Measurements from ENCODE around the gene TBX6. TPM values are rescaled to one million over a fixed set of nuclear protein-coding genes. Genes with fewer than 3 reads are reported as not detected.
"Not testable (repeated sequence)": the region's sequence is repeated elsewhere in the genome, so short reads cannot be mapped to it uniquely, and the experiment has no call there.

TBX6 gene
- total RNA-seq, 1 donor from 2014 or later, result 6.4 TPM

DNA sequence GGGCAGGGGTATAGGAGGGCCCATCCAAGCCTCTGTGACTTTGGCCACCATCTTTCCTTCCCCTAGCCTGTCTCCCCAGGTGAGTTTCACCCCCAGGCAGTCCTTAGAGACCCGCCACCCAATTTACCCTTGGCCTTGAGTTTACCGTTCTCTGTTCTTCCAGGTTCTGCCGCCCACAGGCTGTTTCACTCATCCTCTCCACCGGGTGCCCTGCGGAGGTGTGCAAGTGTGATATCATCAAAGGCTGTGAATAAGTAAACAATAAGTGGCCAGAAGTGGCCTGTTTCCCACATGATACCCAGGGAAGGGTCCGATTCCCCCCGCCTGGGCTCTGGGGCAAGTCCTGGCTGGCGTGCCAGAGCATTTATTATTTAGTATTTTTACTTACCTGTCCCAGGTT is 45.5 kb downstream of the TBX6 start:
- DNase-seq (ENCODE audit: extremely low spot score in 2 of 2), result no peak
- H3K9me3 ChIP-seq, result no peaks in the 10 kb centered on the region
- intact Hi-C loops (cut with DNase I), result no loop called here
- H3K4me3 ChIP-seq, result no peak overlapping the region
- H3K36me3 ChIP-seq, result no peaks in the 10 kb centered on the region
- no peaks in the 10 kb centered on the region for H3K27me3 ChIP-seq
- H3K4me1 ChIP-seq, result no peaks in the 10 kb centered on the region
- no peak overlapping the region for H3K27ac ChIP-seq
- TF ChIP-seq CTCF (IDR thresholded peaks at IDR 0.05), result no peak
- TF ChIP-seq POLR2A (IDR thresholded peaks at IDR 0.05), result no peak
- no peak for TF ChIP-seq POLR2AphosphoS5 (IDR thresholded peaks at IDR 0.05; ENCODE audit: insufficient read depth in 1 of 2, low read depth in 1 of 2)

DNA sequence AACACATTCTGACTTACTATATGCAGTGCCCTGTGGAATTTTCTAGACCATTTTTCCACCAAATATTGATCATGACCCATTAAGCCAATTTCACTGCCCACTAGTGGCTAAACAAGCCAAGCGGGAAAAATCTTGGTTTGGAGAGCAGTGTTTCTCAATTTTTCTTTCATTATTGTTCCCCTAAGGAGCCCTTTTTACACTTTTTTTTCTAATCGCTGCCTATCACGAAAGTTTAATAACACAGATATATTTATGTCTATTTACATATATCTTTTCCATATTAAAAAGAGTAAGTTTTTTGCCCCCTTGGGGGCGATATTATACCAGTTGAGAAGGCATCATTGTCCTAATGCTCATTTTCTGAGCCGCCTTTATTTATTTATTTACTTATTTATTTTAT is 49.9 kb downstream of the TBX6 start:
- intact Hi-C loops (cut with DNase I), result no loop called here
- DNase-seq (ENCODE audit: extremely low spot score in 2 of 2), result no peak

DNA sequence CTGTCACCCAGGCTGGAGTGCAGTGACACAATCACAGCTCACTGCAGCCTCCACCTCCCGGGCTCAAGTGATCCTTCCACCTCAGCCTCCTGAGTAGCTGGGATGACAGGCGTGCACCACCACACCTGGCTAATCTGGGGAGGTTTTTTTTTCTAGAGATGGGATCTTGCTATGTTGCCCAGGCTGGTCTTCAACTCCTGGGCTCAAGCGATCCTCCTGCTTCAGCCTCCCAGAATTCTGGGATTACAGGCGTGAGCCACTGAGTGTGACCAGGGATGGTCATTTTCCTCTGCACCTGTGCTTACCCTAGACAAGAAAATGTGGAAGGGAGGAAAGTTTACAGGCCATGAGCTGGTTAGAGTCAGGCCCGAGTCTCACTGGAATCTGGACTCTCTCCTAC is 51.0 kb downstream of the TBX6 start:
- H3K27me3 ChIP-seq; H3K27ac ChIP-seq; H3K4me1 ChIP-seq; H3K36me3 ChIP-seq; H3K4me3 ChIP-seq; intact Hi-C loops (cut with DNase I); DNase-seq (ENCODE audit: extremely low spot score in 2 of 2); H3K9me3 ChIP-seq: not testable (repeated sequence)

More for the DNA sequence above, 49.9 kb downstream of the TBX6 start:
- no peaks in the 10 kb centered on the region for H3K9me3 ChIP-seq
- TF ChIP-seq CTCF (IDR thresholded peaks at IDR 0.05) (no peak), POLR2AphosphoS5 (IDR thresholded peaks at IDR 0.05; ENCODE audit: insufficient read depth in 1 of 2, low read depth in 1 of 2) (no peak), POLR2A (IDR thresholded peaks at IDR 0.05) (no peak)
- H3K36me3 ChIP-seq, result no peaks in the 10 kb centered on the region
- no peak overlapping the region for H3K27ac ChIP-seq
- H3K27me3 ChIP-seq, result no peaks in the 10 kb centered on the region
- no peaks in the 10 kb centered on the region for H3K4me1 ChIP-seq
- no peak overlapping the region for H3K4me3 ChIP-seq

- intact Hi-C loops (cut with DNase I), result no loop called here
- Histone ChIP-seq H3K4me1 (no peaks in the 10 kb centered on the region), H3K4me3 (no peak overlapping the region), H3K27me3 (no peaks in the 10 kb centered on the region), H3K9me3 (no peaks in the 10 kb centered on the region), H3K36me3 (no peaks in the 10 kb centered on the region), H3K27ac (no peak overlapping the region)
- TF ChIP-seq CTCF (IDR thresholded peaks at IDR 0.05), result no peak
- no peak for TF ChIP-seq POLR2AphosphoS5 (IDR thresholded peaks at IDR 0.05; ENCODE audit: insufficient read depth in 1 of 2, low read depth in 1 of 2)
- no peak for TF ChIP-seq POLR2A (IDR thresholded peaks at IDR 0.05)
- no peak for DNase-seq (ENCODE audit: extremely low spot score in 2 of 2)
These were observed 51.5 kb downstream of the TBX6 start for GRCh38 chr16:30040221-30040620.

Other genes with a start within 250 kb of the TBX6 start
- gene CDIPT, start 228.7 kb downstream of the TBX6 start, total RNA-seq, result 89.4 TPM
- gene SEZ6L2, start 192.4 kb downstream of the TBX6 start, total RNA-seq, result 15.7 TPM
- gene ASPHD1, start 191.4 kb downstream of the TBX6 start, total RNA-seq, result not detected
- 20.4 TPM for gene KCTD13, start 165.7 kb downstream of the TBX6 start, total RNA-seq
- gene TMEM219, start 129.8 kb downstream of the TBX6 start, total RNA-seq, result 85.7 TPM
- 33.1 TPM for gene TAOK2, start 118.1 kb downstream of the TBX6 start, total RNA-seq
- gene HIRIP3, start 96.3 kb downstream of the TBX6 start, total RNA-seq, result 7.1 TPM
- gene INO80E, start 95.7 kb downstream of the TBX6 start, total RNA-seq, result 32.7 TPM
- gene DOC2A, start 80.9 kb downstream of the TBX6 start, total RNA-seq, result 2.2 TPM
- gene C16orf92, start 68.7 kb downstream of the TBX6 start, total RNA-seq, result not detected
- gene TLCD3B, start 60.7 kb downstream of the TBX6 start, total RNA-seq, result 0.98 TPM
- gene ALDOA, start 26.2 kb downstream of the TBX6 start, total RNA-seq, result 810 TPM
- gene PPP4C, start 15.9 kb downstream of the TBX6 start, total RNA-seq, result 60.4 TPM
- 116 TPM for gene YPEL3, start 4.3 kb upstream of the TBX6 start, total RNA-seq
- 6.9 TPM for gene GDPD3, start 21.6 kb upstream of the TBX6 start, total RNA-seq
- 104 TPM for gene MAPK3, start 31.3 kb upstream of the TBX6 start, total RNA-seq
- gene CORO1A, start 91.7 kb upstream of the TBX6 start, total RNA-seq, result 51.1 TPM
- 292 TPM for gene BOLA2B, start 101.7 kb upstream of the TBX6 start, total RNA-seq
- 48.9 TPM for gene SLX1A, start 102.0 kb upstream of the TBX6 start, total RNA-seq
- 10.8 TPM for gene SULT1A3, start 107.3 kb upstream of the TBX6 start, total RNA-seq
- 0.25 TPM for gene NPIPB13, start 156.6 kb upstream of the TBX6 start, total RNA-seq

All from vagina (tissue), 2 donors.